Activated B cell treated with CpG ODN at 0.5 μM for 24 hours (primary cell): ENCODE measurements around the gene OXSR1. TPM values are rescaled to one million over a fixed set of nuclear protein-coding genes. Genes with fewer than 3 reads are reported as not detected.
A peak's percentile ranks its signal among the peaks of the same experiment; 100 is the strongest.

Experiments used
- ATAC-seq: fragments of 200-7000 bp; cut with Tn5 transposase; one replicate; pipeline ENCODE4 v1.10.0; 2021; ENCODE audit warnings: low read depth, mild to moderate bottlenecking, moderate library complexity
- CTCF ChIA-PET: fragments of 350-600 bp; sonication (Branson Sonifier 250); formaldehyde crosslinking; loops from one replicate; lab custom pipeline; 2021; ENCODE audit warnings: antibody characterized with exemption; lab: Charles Lee
- POLR2A ChIA-PET: fragments of 350-600 bp; sonication (Branson Sonifier 250); formaldehyde crosslinking; loops from one replicate; lab custom pipeline; 2021; ENCODE audit warnings: antibody characterized with exemption; lab: Charles Lee
- DNase-seq: peaks from one replicate; pipeline ENCODE4 v3.0.0; 2022
- H3K27ac Mint-ChIP-seq: one replicate; pipeline ENCODE4 v1.8.0; 2020; ENCODE audit warnings: mixed read lengths
- H3K27me3 Mint-ChIP-seq: one replicate; pipeline ENCODE4 v1.8.0; 2021; ENCODE audit warnings: mixed read lengths
- H3K36me3 Mint-ChIP-seq: one replicate; pipeline ENCODE4 v1.8.0; 2021; ENCODE audit warnings: low read depth, mixed read lengths
- H3K4me1 Mint-ChIP-seq: one replicate; pipeline ENCODE4 v1.8.0; 2021; ENCODE audit warnings: mixed read lengths
- H3K4me3 Mint-ChIP-seq: one replicate; pipeline ENCODE4 v1.8.0; 2020; ENCODE audit warnings: mild to moderate bottlenecking, mixed read lengths
- H3K9me3 Mint-ChIP-seq: one replicate; pipeline ENCODE4 v1.8.0; 2020; ENCODE audit warnings: mixed read lengths
- intact Hi-C: fragments of 100-400 bp; cut with micrococcal nuclease; formaldehyde crosslinking; loops from one replicate; pipeline ENCODE4 v1.15.1; 2024
- total RNA-seq: library from RNA; stranded (reverse); gene quantifications from 2 replicates; pipeline ENCODE4 v1.2.3, GENCODE V29; 2022
- TF ChIP-seq, protein P1 (sequence below): fragments of 200-600 bp; IDR thresholded peaks from one replicate; pipeline ENCODE4 v1.8.0; 2022; ENCODE audit warnings: antibody characterized with exemption, mild to moderate bottlenecking

OXSR1 gene
- total RNA-seq, 1 donor from 2014 or later = 40.2 TPM

DNA sequence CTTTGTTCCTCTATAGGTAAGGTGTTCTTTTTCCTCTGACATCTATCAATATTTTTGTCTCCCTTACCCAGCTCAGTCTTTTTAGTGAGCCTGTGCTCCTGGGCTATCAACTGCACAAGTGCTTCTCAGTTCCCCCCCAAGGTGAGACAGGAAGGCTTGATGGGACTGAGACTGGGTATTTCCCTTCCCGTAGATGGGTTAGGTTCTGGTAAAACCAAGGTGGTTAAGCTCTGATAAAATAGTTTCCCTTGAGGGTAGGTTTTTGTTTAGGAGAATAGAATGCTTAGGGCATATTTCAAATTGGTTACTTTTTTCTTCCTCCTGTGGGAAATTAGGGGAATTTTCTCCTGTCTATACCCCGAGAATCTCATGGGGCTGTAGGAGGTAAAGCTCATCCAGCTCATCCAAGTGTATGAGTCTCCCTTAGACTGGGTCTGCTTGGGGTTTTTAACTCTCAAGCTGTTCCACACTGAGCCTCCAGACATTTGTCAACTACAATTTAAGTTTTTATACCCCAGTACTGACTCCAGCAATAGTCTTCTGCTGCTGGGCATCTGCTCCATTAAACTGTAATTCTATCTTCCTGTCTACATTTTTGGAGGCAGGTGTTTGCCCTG, 44.9 kb downstream of the OXSR1 start:
- CTCF ChIA-PET = no interaction called here
- H3K27ac Mint-ChIP-seq = peak overlapping the region; percentile 82
- peaks cover 26% of the 10 kb centered on the region for H3K36me3 Mint-ChIP-seq
- intact Hi-C loops = loop anchor here (2.0 kb wide), 2 partner anchors 35 to 73 kb away; partner anchors contain the start of gene ACAA1
- H3K4me1 Mint-ChIP-seq = peaks cover 63% of the 10 kb centered on the region
- H3K4me3 Mint-ChIP-seq = no peak overlapping the region
- POLR2A ChIA-PET = interaction anchor here (1.2 to 1.6 kb wide), 4 partner anchors 14 to 73 kb away, joined by 3 to 7 read pairs (median 6); partner anchors contain the start of genes ACAA1, MYD88 and OXSR1
- H3K27me3 Mint-ChIP-seq = no peaks in the 10 kb centered on the region
- ATAC-seq (peak; percentile 86), DNase-seq (no peak)
- H3K9me3 Mint-ChIP-seq = no peaks in the 10 kb centered on the region
- TF ChIP-seq, protein P1, sequence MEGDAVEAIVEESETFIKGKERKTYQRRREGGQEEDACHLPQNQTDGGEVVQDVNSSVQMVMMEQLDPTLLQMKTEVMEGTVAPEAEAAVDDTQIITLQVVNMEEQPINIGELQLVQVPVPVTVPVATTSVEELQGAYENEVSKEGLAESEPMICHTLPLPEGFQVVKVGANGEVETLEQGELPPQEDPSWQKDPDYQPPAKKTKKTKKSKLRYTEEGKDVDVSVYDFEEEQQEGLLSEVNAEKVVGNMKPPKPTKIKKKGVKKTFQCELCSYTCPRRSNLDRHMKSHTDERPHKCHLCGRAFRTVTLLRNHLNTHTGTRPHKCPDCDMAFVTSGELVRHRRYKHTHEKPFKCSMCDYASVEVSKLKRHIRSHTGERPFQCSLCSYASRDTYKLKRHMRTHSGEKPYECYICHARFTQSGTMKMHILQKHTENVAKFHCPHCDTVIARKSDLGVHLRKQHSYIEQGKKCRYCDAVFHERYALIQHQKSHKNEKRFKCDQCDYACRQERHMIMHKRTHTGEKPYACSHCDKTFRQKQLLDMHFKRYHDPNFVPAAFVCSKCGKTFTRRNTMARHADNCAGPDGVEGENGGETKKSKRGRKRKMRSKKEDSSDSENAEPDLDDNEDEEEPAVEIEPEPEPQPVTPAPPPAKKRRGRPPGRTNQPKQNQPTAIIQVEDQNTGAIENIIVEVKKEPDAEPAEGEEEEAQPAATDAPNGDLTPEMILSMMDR = no peak

DNA sequence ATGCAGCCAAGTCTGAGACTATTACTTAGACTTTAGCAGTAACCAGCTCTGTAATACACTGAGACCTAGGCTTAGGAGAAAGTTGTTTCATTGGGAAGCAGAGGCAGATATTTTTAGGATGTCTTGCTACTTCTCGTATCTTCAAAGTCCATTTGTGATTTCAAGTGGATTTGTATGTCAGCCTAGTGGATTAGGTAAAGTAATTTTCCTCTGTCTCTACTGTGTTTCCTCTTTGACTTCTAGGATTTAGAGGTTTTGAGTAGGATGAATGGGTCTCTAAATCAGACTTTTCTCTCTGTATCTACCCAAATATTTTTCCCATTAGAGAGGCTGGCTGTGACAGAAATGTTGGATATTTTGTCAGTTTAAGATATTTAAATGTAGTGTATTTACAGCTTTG, 46.8 kb downstream of the OXSR1 start:
- TF ChIP-seq, protein P1 = no peak
- H3K36me3 Mint-ChIP-seq = peaks cover 27% of the 10 kb centered on the region
- ChIA-PET POLR2A (interaction anchor here (1.7 to 2.4 kb wide), 2 partner anchors 47 to 75 kb away, joined by 4 to 6 read pairs; partner anchors contain the start of genes ACAA1 and OXSR1), CTCF (no interaction called here)
- intact Hi-C loops = no loop called here
- peaks cover 61% of the 10 kb centered on the region for H3K4me1 Mint-ChIP-seq
- H3K9me3 Mint-ChIP-seq = no peaks in the 10 kb centered on the region
- H3K27me3 Mint-ChIP-seq = no peaks in the 10 kb centered on the region
- ATAC-seq (no peak), DNase-seq (no peak)
- H3K4me3 Mint-ChIP-seq = no peak overlapping the region
- no peak overlapping the region for H3K27ac Mint-ChIP-seq

DNA sequence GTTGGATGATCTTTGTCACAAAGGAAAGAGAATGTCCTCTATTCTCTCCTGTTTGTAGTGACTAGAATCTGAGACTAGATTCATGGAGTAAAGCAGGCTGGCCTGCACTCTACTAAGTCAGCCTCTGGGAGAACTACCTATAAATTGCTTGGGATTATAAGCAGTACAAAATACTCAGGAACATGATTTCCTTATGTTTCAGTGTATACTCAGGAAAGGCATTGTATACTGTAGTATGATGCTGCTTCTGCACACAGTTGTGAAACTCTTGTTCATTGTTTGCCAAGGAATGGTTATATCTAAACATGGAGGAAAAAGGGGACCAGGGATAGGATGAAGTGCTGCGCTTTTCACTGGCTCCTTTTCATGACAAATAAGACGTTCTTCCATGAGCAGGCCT, 49.2 kb downstream of the OXSR1 start:
- no peak for ATAC-seq
- intact Hi-C loops = no loop called here
- peaks cover 59% of the 10 kb centered on the region for H3K4me1 Mint-ChIP-seq

DNA sequence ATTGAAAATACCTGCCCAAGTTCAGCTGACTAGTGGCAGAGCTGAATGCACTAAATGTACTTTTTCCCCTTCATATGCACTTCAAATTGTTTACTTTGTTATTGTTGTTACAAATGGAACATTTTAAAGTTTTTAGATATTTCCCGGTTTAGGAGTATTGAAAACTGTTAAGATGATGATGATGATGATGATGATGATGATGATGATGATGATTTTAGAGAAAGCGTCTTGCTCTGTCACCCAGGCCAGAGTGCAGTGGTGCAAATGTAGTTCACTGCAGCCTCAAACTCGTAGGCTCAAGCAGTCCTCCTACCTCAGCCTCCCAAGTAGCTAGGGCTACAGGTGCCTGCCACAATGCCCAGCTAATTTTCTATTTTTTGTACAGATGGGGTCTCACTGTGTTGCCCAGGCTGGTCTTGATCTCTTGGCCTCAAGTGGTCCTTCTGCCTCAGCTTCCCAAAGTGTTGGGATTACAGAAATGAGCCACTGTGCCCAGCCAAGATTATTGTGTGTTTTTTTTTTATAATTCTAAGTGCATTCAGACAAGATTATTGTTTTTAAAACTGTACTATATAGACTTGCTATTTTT, 54.4 kb downstream of the OXSR1 start:
- no peaks in the 10 kb centered on the region for H3K27me3 Mint-ChIP-seq
- H3K4me3 Mint-ChIP-seq = no peak overlapping the region
- ChIA-PET POLR2A (no interaction called here), CTCF (interaction anchor here (0.6 kb wide), 1 partner anchor 49 kb away, joined by 4 read pairs; no protein-coding TSS in a partner anchor)
- intact Hi-C loops = no loop called here
- TF ChIP-seq, protein P1 = no peak
- H3K36me3 Mint-ChIP-seq = peaks cover 52% of the 10 kb centered on the region
- H3K27ac Mint-ChIP-seq = no peak overlapping the region
- peaks cover 16% of the 10 kb centered on the region for H3K4me1 Mint-ChIP-seq
- no peaks in the 10 kb centered on the region for H3K9me3 Mint-ChIP-seq
- DNase-seq (no peak), ATAC-seq (no peak)

More for the DNA sequence above, 49.2 kb downstream of the OXSR1 start:
- POLR2A ChIA-PET = no interaction called here
- Mint-ChIP-seq H3K36me3 (peaks cover 33% of the 10 kb centered on the region), H3K27me3 (no peaks in the 10 kb centered on the region), H3K4me3 (no peak overlapping the region), H3K9me3 (no peaks in the 10 kb centered on the region), H3K27ac (no peak overlapping the region)
- TF ChIP-seq, protein P1 = no peak
- CTCF ChIA-PET = no interaction called here
- DNase-seq = no peak

DNA sequence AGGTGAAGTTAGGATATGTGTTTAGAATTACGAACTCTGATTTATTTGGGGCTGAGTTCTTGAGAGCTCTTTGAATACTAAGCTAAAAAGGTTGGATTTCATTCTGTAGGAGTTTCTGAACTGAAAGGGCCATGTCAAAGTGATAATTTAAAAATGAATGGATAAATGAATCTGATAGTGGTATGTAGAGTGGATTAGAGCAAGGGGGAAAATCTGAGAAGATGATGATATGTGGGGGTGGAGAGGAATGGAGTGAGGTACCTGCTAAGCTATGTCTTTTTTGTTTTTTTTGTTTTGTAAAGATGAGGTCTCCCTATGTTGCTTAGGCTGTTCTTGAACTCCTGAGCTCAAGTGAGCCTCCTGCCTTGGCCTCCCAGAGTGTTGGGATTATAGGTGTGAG, 55.7 kb downstream of the OXSR1 start:
- no peak for ATAC-seq
- Mint-ChIP-seq H3K27ac (no peak overlapping the region), H3K9me3 (no peaks in the 10 kb centered on the region), H3K36me3 (peaks cover 62% of the 10 kb centered on the region), H3K4me1 (peaks cover 16% of the 10 kb centered on the region), H3K27me3 (no peaks in the 10 kb centered on the region), H3K4me3 (no peak overlapping the region)
- CTCF ChIA-PET = no interaction called here
- TF ChIP-seq, protein P1 = no peak
- POLR2A ChIA-PET = no interaction called here
- no peak for DNase-seq
- intact Hi-C loops = no loop called here
